ENCODE data around the gene DNM3.

The DNM3 gene

GRCh38 chr1:172083191-172083590, 241.9 kb downstream of the DNM3 start:
- Histone ChIP-seq H4K20me1 (ENCODE audit: low read depth, low read length) (no peaks in the 10 kb centered on the region), H3K27me3 (ENCODE audit: low read length) (no peaks in the 10 kb centered on the region), H3K4me3 (ENCODE audit: insufficient read depth, low read length, poor library complexity, severe bottlenecking) (no peak overlapping the region), H3K36me3 (ENCODE audit: low read length) (no peaks in the 10 kb centered on the region), H3K9me2 (replicated peaks; ENCODE audit: insufficient read depth, low read length) (no peaks in the 10 kb centered on the region), H3K9me3 (ENCODE audit: insufficient read depth, low read length) (no peaks in the 10 kb centered on the region), H3F3A (ENCODE audit: insufficient read depth) (no peaks in the 10 kb centered on the region), H3K79me2 (ENCODE audit: insufficient read depth, low read length) (no peaks in the 10 kb centered on the region), H2AFZ (ENCODE audit: low read depth, low read length, severe bottlenecking) (no peak overlapping the region), H3K27ac (ENCODE audit: low read depth, low read length) (no peak overlapping the region), H3K9ac (ENCODE audit: low read length) (no peak overlapping the region), H3K4me2 (ENCODE audit: low read depth, low read length, poor library complexity, severe bottlenecking) (no peak overlapping the region)
- TF ChIP-seq CTCF (IDR thresholded peaks at IDR 0.05; ENCODE audit: insufficient read depth, low read length, poor library complexity, severe bottlenecking), result no peak
- no peak for TF ChIP-seq EZH2phosphoT487 (conservative IDR thresholded peaks at IDR 0.05; ENCODE audit: low read length)

- no peak overlapping the region for H3K4me3 ChIP-seq (ENCODE audit: insufficient read depth, low read length, poor library complexity, severe bottlenecking)
- H3K27me3 ChIP-seq (ENCODE audit: low read length), result no peaks in the 10 kb centered on the region
- H3K79me2 ChIP-seq (ENCODE audit: insufficient read depth, low read length), result no peaks in the 10 kb centered on the region
- no peak overlapping the region for H3K27ac ChIP-seq (ENCODE audit: low read depth, low read length)
- H3F3A ChIP-seq (ENCODE audit: insufficient read depth), result no peaks in the 10 kb centered on the region
- no peaks in the 10 kb centered on the region for H3K9me2 ChIP-seq (replicated peaks; ENCODE audit: insufficient read depth, low read length)
- H3K9me3 ChIP-seq (ENCODE audit: insufficient read depth, low read length), result no peaks in the 10 kb centered on the region
- H4K20me1 ChIP-seq (ENCODE audit: low read depth, low read length), result no peaks in the 10 kb centered on the region
- no peak overlapping the region for H3K9ac ChIP-seq (ENCODE audit: low read length)
- H3K36me3 ChIP-seq (ENCODE audit: low read length), result no peaks in the 10 kb centered on the region
- no peak overlapping the region for H3K4me2 ChIP-seq (ENCODE audit: low read depth, low read length, poor library complexity, severe bottlenecking)
- TF ChIP-seq CTCF (IDR thresholded peaks at IDR 0.05; ENCODE audit: insufficient read depth, low read length, poor library complexity, severe bottlenecking), result no peak
- no peak for TF ChIP-seq EZH2phosphoT487 (conservative IDR thresholded peaks at IDR 0.05; ENCODE audit: low read length)
- H2AFZ ChIP-seq (ENCODE audit: low read depth, low read length, severe bottlenecking), result no peak overlapping the region
Measured at GRCh38 chr1:172084876-172085275, 243.6 kb downstream of the DNM3 start.

- Histone ChIP-seq H3K27ac (ENCODE audit: low read depth, low read length) (no peak overlapping the region), H3K79me2 (ENCODE audit: insufficient read depth, low read length) (no peaks in the 10 kb centered on the region), H3K36me3 (ENCODE audit: low read length) (no peaks in the 10 kb centered on the region), H3K9me3 (ENCODE audit: insufficient read depth, low read length) (no peaks in the 10 kb centered on the region), H3K4me2 (ENCODE audit: low read depth, low read length, poor library complexity, severe bottlenecking) (no peak overlapping the region), H2AFZ (ENCODE audit: low read depth, low read length, severe bottlenecking) (no peak overlapping the region), H3K4me3 (ENCODE audit: insufficient read depth, low read length, poor library complexity, severe bottlenecking) (no peak overlapping the region), H4K20me1 (ENCODE audit: low read depth, low read length) (no peaks in the 10 kb centered on the region), H3K27me3 (ENCODE audit: low read length) (no peaks in the 10 kb centered on the region), H3K9ac (ENCODE audit: low read length) (no peak overlapping the region), H3K9me2 (replicated peaks; ENCODE audit: insufficient read depth, low read length) (no peaks in the 10 kb centered on the region), H3F3A (ENCODE audit: insufficient read depth) (no peaks in the 10 kb centered on the region)
- TF ChIP-seq EZH2phosphoT487 (conservative IDR thresholded peaks at IDR 0.05; ENCODE audit: low read length) (no peak), CTCF (IDR thresholded peaks at IDR 0.05; ENCODE audit: insufficient read depth, low read length, poor library complexity, severe bottlenecking) (no peak)
Measured at GRCh38 chr1:172085317-172085716, 244.0 kb downstream of the DNM3 start.
